Natural killer cell (primary cell): ENCODE data around the gene MOXD1. TPM values are rescaled to one million over a fixed set of nuclear protein-coding genes. Genes with fewer than 3 reads are reported as not detected.

Experiments
- ATAC-seq, 3 donors: fragments of 150-1000 bp in 2 of 3; fragments of 200-7000 bp in 1 of 3; cut with Tn5 transposase; 1 replicate in 1 of 3; 2 replicates in 2 of 3; pipeline ENCODE4 v1.10.0; 2021; ENCODE audit warnings: mild to moderate bottlenecking in 2 of 3, moderate library complexity in 2 of 3
- DNase-seq, 2 donors: peaks; one replicate each; pipeline versions ENCODE4 v3.0.0 to v3.0.0-alpha.2; 2013 to 2021; ENCODE audit warnings: mixed read lengths in 1 of 2
- H3K27ac ChIP-seq: one replicate; pipeline ENCODE4 v1.5.1; 2013; ENCODE audit warnings: mild to moderate bottlenecking, low read length
- H3K27me3 ChIP-seq: one replicate; pipeline ENCODE4 v1.6.1; 2013; ENCODE audit warnings: low read length; ENCODE audit not compliant: control insufficient read depth, insufficient read depth
- H3K36me3 ChIP-seq: one replicate; pipeline ENCODE4 v1.6.1; 2013; ENCODE audit warnings: low read length; ENCODE audit not compliant: control insufficient read depth, insufficient read depth
- H3K4me1 ChIP-seq: one replicate; pipeline ENCODE4 v1.6.1; 2013; ENCODE audit warnings: low read length; ENCODE audit not compliant: control insufficient read depth, insufficient read depth
- H3K4me3 ChIP-seq: one replicate; pipeline ENCODE4 v1.5.1; 2013; ENCODE audit warnings: low read length
- H3K9me3 ChIP-seq: one replicate; pipeline ENCODE4 v1.6.1; 2013; ENCODE audit warnings: low read length; ENCODE audit not compliant: control insufficient read depth, insufficient read depth
- H3K27ac Mint-ChIP-seq, 2 donors: one replicate each; pipeline ENCODE4 v1.8.0; 2022; ENCODE audit warnings: mild to moderate bottlenecking in 2 of 2, mixed read lengths in 2 of 2, moderate library complexity in 1 of 2
- H3K27me3 Mint-ChIP-seq, 2 donors: one replicate each; pipeline ENCODE4 v1.8.0; 2022; ENCODE audit warnings: low read depth in 2 of 2, mixed read lengths in 2 of 2
- H3K36me3 Mint-ChIP-seq: one replicate; pipeline ENCODE4 v1.8.0; 2022; ENCODE audit warnings: mixed read lengths
- H3K4me1 Mint-ChIP-seq, 2 donors: one replicate each; pipeline ENCODE4 v1.8.0; 2022; ENCODE audit warnings: mixed read lengths in 2 of 2
- H3K4me3 Mint-ChIP-seq: one replicate; pipeline ENCODE4 v1.8.0; 2022; ENCODE audit warnings: mild to moderate bottlenecking, moderate library complexity, mixed read lengths
- H3K9me3 Mint-ChIP-seq, 2 donors: one replicate each; pipeline ENCODE4 v1.8.0; 2022; ENCODE audit warnings: mixed read lengths in 2 of 2
- WGBS: methylation state at CpG from one replicate; pipeline ENCODE4 v1.1.7; 2013; ENCODE audit warnings: missing lambda C conversion rate; ENCODE audit not compliant: insufficient coverage; 5-methylcytosine and 5-hydroxymethylcytosine counted together
- intact Hi-C: fragments of 100-400 bp; cut with micrococcal nuclease; formaldehyde crosslinking; loops from one replicate; pipeline ENCODE4 v1.14.2; 2022
- total RNA-seq, 4 donors: library from RNA; stranded (reverse); fragments of 120-200 nt in 1 of 4; gene quantifications; one replicate each; pipeline versions ENCODE4 v1.2.3 to v1.2.4, GENCODE V29; 2013 to 2022
- TF ChIP-seq, protein P1 (sequence below): fragments of 200-600 bp; IDR thresholded peaks from one replicate; pipeline ENCODE4 v1.8.0; 2022; ENCODE audit warnings: antibody characterized with exemption

Gene MOXD1
- total RNA-seq, 3 donors from 2014 or later (not counting 1 experiment from before 2014, with no cell fraction given): not detected

DNA sequence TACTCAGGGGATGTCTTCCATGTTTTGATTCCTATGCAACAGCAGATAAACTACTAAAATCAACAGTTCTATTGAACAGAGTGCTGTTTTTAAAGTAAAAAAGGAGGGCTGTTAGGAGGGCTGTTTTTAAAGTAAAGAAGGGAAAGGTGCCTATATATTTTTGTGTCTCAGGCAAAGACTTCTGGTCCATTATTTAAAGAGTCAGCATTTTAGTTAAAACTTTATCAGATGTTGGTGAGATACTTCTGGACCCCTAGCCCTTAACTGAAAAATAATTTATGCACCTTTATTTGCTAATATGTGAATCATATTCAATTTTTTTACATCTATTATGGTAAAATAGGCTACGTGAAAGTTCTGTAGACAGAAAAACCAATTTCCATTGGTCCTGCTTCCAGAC is 144.8 kb downstream of the MOXD1 start:
- Mint-ChIP-seq H3K36me3 (no peaks in the 10 kb centered on the region), H3K4me1 (no peaks in the 10 kb centered on the region), H3K9me3 (no peaks in the 10 kb centered on the region), H3K4me3 (no peak overlapping the region), H3K27ac (no peak overlapping the region), H3K27me3 (peaks cover 16 to 41% of the 10 kb centered on the region in 2 donors)
- no peaks in the 10 kb centered on the region for H3K9me3 ChIP-seq
- intact Hi-C loops: loop anchor here (1.0 kb wide), 1 partner anchor 49 kb away; no protein-coding TSS in a partner anchor
- H3K27me3 ChIP-seq: no peaks in the 10 kb centered on the region
- no peaks in the 10 kb centered on the region for H3K4me1 ChIP-seq
- H3K36me3 ChIP-seq: no peaks in the 10 kb centered on the region
- WGBS: 100% methylated on average over 1 of the region's 1 CpG
- H3K4me3 ChIP-seq: no peak overlapping the region
- TF ChIP-seq, protein P1, sequence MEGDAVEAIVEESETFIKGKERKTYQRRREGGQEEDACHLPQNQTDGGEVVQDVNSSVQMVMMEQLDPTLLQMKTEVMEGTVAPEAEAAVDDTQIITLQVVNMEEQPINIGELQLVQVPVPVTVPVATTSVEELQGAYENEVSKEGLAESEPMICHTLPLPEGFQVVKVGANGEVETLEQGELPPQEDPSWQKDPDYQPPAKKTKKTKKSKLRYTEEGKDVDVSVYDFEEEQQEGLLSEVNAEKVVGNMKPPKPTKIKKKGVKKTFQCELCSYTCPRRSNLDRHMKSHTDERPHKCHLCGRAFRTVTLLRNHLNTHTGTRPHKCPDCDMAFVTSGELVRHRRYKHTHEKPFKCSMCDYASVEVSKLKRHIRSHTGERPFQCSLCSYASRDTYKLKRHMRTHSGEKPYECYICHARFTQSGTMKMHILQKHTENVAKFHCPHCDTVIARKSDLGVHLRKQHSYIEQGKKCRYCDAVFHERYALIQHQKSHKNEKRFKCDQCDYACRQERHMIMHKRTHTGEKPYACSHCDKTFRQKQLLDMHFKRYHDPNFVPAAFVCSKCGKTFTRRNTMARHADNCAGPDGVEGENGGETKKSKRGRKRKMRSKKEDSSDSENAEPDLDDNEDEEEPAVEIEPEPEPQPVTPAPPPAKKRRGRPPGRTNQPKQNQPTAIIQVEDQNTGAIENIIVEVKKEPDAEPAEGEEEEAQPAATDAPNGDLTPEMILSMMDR: no peak
- ATAC-seq: no peak
- no peak for DNase-seq
- H3K27ac ChIP-seq: no peak overlapping the region

- no peaks in the 10 kb centered on the region for H3K9me3 Mint-ChIP-seq
- no peak overlapping the region for H3K4me3 ChIP-seq
- peaks cover 13 to 17% of the 10 kb centered on the region in 2 donors for H3K27me3 Mint-ChIP-seq
- H3K27me3 ChIP-seq: no peaks in the 10 kb centered on the region
- H3K36me3 ChIP-seq: no peaks in the 10 kb centered on the region
- DNase-seq (no peak), ATAC-seq (no peak)
- TF ChIP-seq, protein P1: no peak
- H3K27ac Mint-ChIP-seq: no peak overlapping the region
- H3K4me3 Mint-ChIP-seq: no peak overlapping the region
- no peaks in the 10 kb centered on the region for H3K4me1 ChIP-seq
- no peaks in the 10 kb centered on the region for H3K36me3 Mint-ChIP-seq
- H3K27ac ChIP-seq: no peak overlapping the region
- intact Hi-C loops: no loop called here
- H3K9me3 ChIP-seq: no peaks in the 10 kb centered on the region
- no peaks in the 10 kb centered on the region for H3K4me1 Mint-ChIP-seq
These were observed 147.4 kb downstream of the MOXD1 start for GRCh38 chr6:132253906-132254305.

DNA sequence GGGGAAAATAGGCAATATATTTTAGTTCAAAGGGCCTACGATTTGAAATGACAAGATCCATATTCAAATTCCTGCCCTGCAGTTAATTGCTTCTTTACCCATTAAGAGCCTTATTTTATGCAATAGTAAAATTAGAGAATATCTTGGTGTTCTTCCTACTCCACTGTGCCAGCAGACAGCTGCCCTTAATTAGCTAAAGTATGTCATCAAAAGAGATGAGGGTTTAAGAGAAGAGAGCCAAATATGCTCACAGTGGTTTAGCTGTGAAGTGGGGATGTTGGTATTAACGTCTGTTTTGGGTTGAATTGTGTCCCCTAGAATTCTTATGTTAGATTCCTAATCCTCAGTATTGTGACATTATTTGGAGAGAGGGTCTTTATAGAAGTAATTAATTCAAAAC is 148.1 kb downstream of the MOXD1 start:
- no peaks in the 10 kb centered on the region for H3K9me3 Mint-ChIP-seq
- H3K9me3 ChIP-seq: no peaks in the 10 kb centered on the region

GRCh38 chr6:132252113-132252512 is 149.2 kb downstream of the MOXD1 start:
- DNase-seq (no peak), ATAC-seq (no peak)
- Histone ChIP-seq H3K27ac (no peak overlapping the region), H3K27me3 (no peaks in the 10 kb centered on the region), H3K4me1 (no peaks in the 10 kb centered on the region), H3K36me3 (no peaks in the 10 kb centered on the region), H3K4me3 (no peak overlapping the region), H3K9me3 (no peaks in the 10 kb centered on the region)
- WGBS: 99% methylated on average over 4 of the region's 4 CpGs
- intact Hi-C loops: no loop called here
- Mint-ChIP-seq H3K9me3 (no peaks in the 10 kb centered on the region), H3K4me1 (no peaks in the 10 kb centered on the region), H3K27ac (no peak overlapping the region), H3K4me3 (no peak overlapping the region), H3K36me3 (no peaks in the 10 kb centered on the region), H3K27me3 (peaks cover 12 to 18% of the 10 kb centered on the region in 2 donors)
- TF ChIP-seq, protein P1: no peak

More for the DNA sequence above, 148.1 kb downstream of the MOXD1 start:
- DNase-seq (no peak), ATAC-seq (no peak)
- 60% methylated on average over 1 of the region's 2 CpGs for WGBS
- no peak overlapping the region for H3K27ac Mint-ChIP-seq
- Histone ChIP-seq H3K4me3 (no peak overlapping the region), H3K4me1 (no peaks in the 10 kb centered on the region), H3K27ac (no peak overlapping the region), H3K36me3 (no peaks in the 10 kb centered on the region), H3K27me3 (no peaks in the 10 kb centered on the region)
- TF ChIP-seq, protein P1: no peak
- intact Hi-C loops: no loop called here
- H3K4me1 Mint-ChIP-seq: no peaks in the 10 kb centered on the region
- H3K27me3 Mint-ChIP-seq: peaks cover 12 to 17% of the 10 kb centered on the region in 2 donors
- H3K4me3 Mint-ChIP-seq: no peak overlapping the region
- no peaks in the 10 kb centered on the region for H3K36me3 Mint-ChIP-seq
